HL-60/S4 treated with retinoic acid at 250 ng/mL for 4 days and 3 days (cell line): ENCODE measurements around the gene BMF.

ENCODE experiments used
- in situ Hi-C: fragments of 300-500 bp; cut with MboI; formaldehyde crosslinking; loops from 2 replicates; pipeline ENCODE4 v1.7.0; 2022; ENCODE audit warnings: low sequenced_read_pairs

The BMF gene

GRCh38 chr15:40104296-40104864, 4.3 kb downstream of the BMF start:
- in situ Hi-C loops: no loop called here

- in situ Hi-C loops: no loop called here
Observed at GRCh38 chr15:40103864-40104271, 4.8 kb downstream of the BMF start.

GRCh38 chr15:40102897-40103858, 5.5 kb downstream of the BMF start:
- in situ Hi-C loops: no loop called here

- in situ Hi-C loops: no loop called here
Observed at GRCh38 chr15:40100947-40101905, 7.5 kb downstream of the BMF start.

GRCh38 chr15:40100123-40100946, 8.3 kb downstream of the BMF start:
- in situ Hi-C loops: no loop called here

GRCh38 chr15:40098489-40099261, 10.0 kb downstream of the BMF start:
- in situ Hi-C loops: no loop called here

- in situ Hi-C loops: no loop called here
Observed at GRCh38 chr15:40097968-40098476, 10.7 kb downstream of the BMF start.

GRCh38 chr15:40097096-40097967, 11.3 kb downstream of the BMF start:
- in situ Hi-C loops: no loop called here

- in situ Hi-C loops: no loop called here
Observed at GRCh38 chr15:40096094-40096891, 12.4 kb downstream of the BMF start.

GRCh38 chr15:40095371-40096093, 13.1 kb downstream of the BMF start:
- in situ Hi-C loops: no loop called here

- in situ Hi-C loops: no loop called here
Observed at GRCh38 chr15:40094156-40094555, 14.5 kb downstream of the BMF start.

- in situ Hi-C loops: no loop called here
Observed at GRCh38 chr15:40092979-40093869, 15.5 kb downstream of the BMF start.

- in situ Hi-C loops: no loop called here
Observed at GRCh38 chr15:40092256-40092978, 16.3 kb downstream of the BMF start.

- in situ Hi-C loops: no loop called here
Observed at GRCh38 chr15:40091861-40092255, 16.8 kb downstream of the BMF start.

- in situ Hi-C loops: no loop called here
Observed at GRCh38 chr15:40090774-40091455, 17.8 kb downstream of the BMF start.
